IMR-90 (cell line): ENCODE measurements around the gene NMNAT3. TPM values are rescaled to one million over a fixed set of nuclear protein-coding genes. Genes with fewer than 3 reads are reported as not detected.

ENCODE experiments used
- ATAC-seq: fragments of 200-7000 bp; cut with Tn5 transposase; 2 replicates; pipeline ENCODE4 v1.9.1; 2020; ENCODE audit warnings: low read depth, mild to moderate bottlenecking, moderate library complexity
- BruUV-seq: library from RNA; stranded (reverse); fragments of 400-500 nt; replicated peaks from 2 replicates; lab custom pipeline; 2021; lab: Mats Ljungman, UMichigan
- CTCF ChIA-PET: fragments of 300-600 bp; formaldehyde crosslinking; extraction: SDS; loops from one replicate; lab custom pipeline; 2021; ENCODE audit warnings: antibody characterized with exemption; lab: Yijun Ruan, JAX
- POLR2A ChIA-PET: fragments of 300-600 bp; sonication (Branson Sonifier 250); formaldehyde crosslinking; loops from one replicate; lab custom pipeline; 2022; ENCODE audit warnings: antibody characterized with exemption; ENCODE audit not compliant: unreplicated experiment; lab: Charles Lee
- DNase-seq: peaks from one replicate; pipeline ENCODE4 v3.0.0; 2013
- H2AFZ ChIP-seq: replicated peaks from 2 replicates; pipeline ENCODE3; 2013; ENCODE audit warnings: low read length, mild to moderate bottlenecking; ENCODE audit not compliant: poor library complexity
- H2AK5ac ChIP-seq: 2 replicates; pipeline ENCODE4 v1.6.1; 2013; ENCODE audit warnings: low read depth, low read length, inconsistent platforms
- H2AK9ac ChIP-seq: replicated peaks from 2 replicates; pipeline ENCODE3; 2013; ENCODE audit warnings: mild to moderate bottlenecking, low read depth, low read length, moderate library complexity; ENCODE audit not compliant: poor library complexity
- H2BK120ac ChIP-seq: 2 replicates; pipeline ENCODE4 v1.6.1; 2013; ENCODE audit warnings: low read depth, low read length, inconsistent platforms
- H2BK15ac ChIP-seq: 3 replicates; pipeline ENCODE4 v1.6.1; 2013; ENCODE audit warnings: low read depth, low read length, inconsistent platforms
- H2BK20ac ChIP-seq: 2 replicates; pipeline ENCODE4 v1.6.1; 2013; ENCODE audit warnings: low read depth, mild to moderate bottlenecking, inconsistent platforms, low read length, moderate library complexity
- H2BK5ac ChIP-seq: 2 replicates; pipeline ENCODE4 v1.6.1; 2013; ENCODE audit warnings: mild to moderate bottlenecking, low read depth, low read length, inconsistent platforms; ENCODE audit not compliant: poor library complexity, severe bottlenecking
- H3K14ac ChIP-seq: replicated peaks from 2 replicates; pipeline ENCODE4 v1.6.1; 2013; ENCODE audit warnings: low read depth, low read length, inconsistent platforms
- H3K18ac ChIP-seq: 2 replicates; pipeline ENCODE4 v1.6.1; 2013; ENCODE audit warnings: low read depth, low read length, control low read depth
- H3K23ac ChIP-seq: 2 replicates; pipeline ENCODE4 v1.6.1; 2013; ENCODE audit warnings: low read depth, low read length, inconsistent platforms
- H3K27ac ChIP-seq: 2 replicates; pipeline ENCODE4 v1.5.1; 2013; ENCODE audit warnings: mild to moderate bottlenecking, control low read depth, low read length; ENCODE audit not compliant: insufficient read depth
- H3K27me3 ChIP-seq: 2 replicates; pipeline ENCODE4 v1.6.1; 2013; ENCODE audit warnings: low read length; ENCODE audit not compliant: control insufficient read depth, insufficient read depth
- H3K36me3 ChIP-seq: 2 replicates; pipeline ENCODE4 v1.6.1; 2013; ENCODE audit warnings: low read length, mixed read lengths; ENCODE audit not compliant: control insufficient read depth, insufficient read depth
- H3K4ac ChIP-seq: 2 replicates; pipeline ENCODE4 v1.6.1; 2013; ENCODE audit warnings: low read depth, low read length, inconsistent platforms
- H3K4me1 ChIP-seq: 2 replicates; pipeline ENCODE4 v1.6.1; 2013; ENCODE audit warnings: low read length, mixed read lengths; ENCODE audit not compliant: control insufficient read depth, insufficient read depth
- H3K4me2 ChIP-seq: 2 replicates; pipeline ENCODE4 v1.6.1; 2013; ENCODE audit warnings: low read depth, mild to moderate bottlenecking, control low read depth, low read length, moderate library complexity
- H3K4me3 ChIP-seq: 2 replicates; pipeline ENCODE4 v1.5.1; 2013; ENCODE audit warnings: low read depth, mild to moderate bottlenecking, control low read depth, low read length, moderate library complexity; ENCODE audit not compliant: insufficient read depth
- H3K56ac ChIP-seq: 2 replicates; pipeline ENCODE4 v1.6.1; 2013; ENCODE audit warnings: low read length, inconsistent platforms; ENCODE audit not compliant: insufficient read depth; ENCODE audit errors: extremely low read depth
- H3K79me1 ChIP-seq, 2 experiments: 2 replicates each; pipeline ENCODE4 v1.6.1; 2013; ENCODE audit warnings: low read length in 2 of 2, inconsistent platforms in 1 of 2, low read depth in 1 of 2
- H3K9ac ChIP-seq: 2 replicates; pipeline ENCODE4 v1.6.1; 2013; ENCODE audit warnings: low read depth, low read length, control low read depth
- H3K9me1 ChIP-seq: 2 replicates; pipeline ENCODE4 v1.6.1; 2013; ENCODE audit warnings: low read length, inconsistent platforms; ENCODE audit not compliant: insufficient read depth
- H3K9me3 ChIP-seq: 2 replicates; pipeline ENCODE4 v1.6.1; 2013; ENCODE audit warnings: low read length; ENCODE audit not compliant: control insufficient read depth, insufficient read depth
- H4K20me1 ChIP-seq: 2 replicates; pipeline ENCODE4 v1.6.1; 2013; ENCODE audit warnings: low read length, inconsistent platforms; ENCODE audit not compliant: insufficient read depth
- H4K5ac ChIP-seq: 2 replicates; pipeline ENCODE4 v1.6.1; 2013; ENCODE audit warnings: mild to moderate bottlenecking, low read depth, low read length, control low read depth
- H4K8ac ChIP-seq, 2 experiments: 2 replicates each; pipeline ENCODE4 v1.6.1; 2013; ENCODE audit warnings: low read depth in 2 of 2, low read length in 2 of 2, control low read depth in 1 of 2, inconsistent platforms in 1 of 2
- H4K91ac ChIP-seq: 2 replicates; pipeline ENCODE4 v1.6.1; 2013; ENCODE audit warnings: low read depth, low read length, inconsistent platforms; ENCODE audit not compliant: insufficient read depth
- BHLHE40 ChIP-seq: fragments of 150-350 bp; IDR thresholded peaks from 2 replicates; pipeline ENCODE4 v1.6.1; 2016; ENCODE audit warnings: mild to moderate bottlenecking, low read depth, low read length
- CEBPB ChIP-seq: IDR thresholded peaks from 2 replicates; pipeline ENCODE4 v1.6.1; 2012; ENCODE audit warnings: low read depth, low read length, improper control_type of control experiment
- CHD1 ChIP-seq: IDR thresholded peaks from 2 replicates; pipeline ENCODE4 v1.6.1; 2012; ENCODE audit warnings: low read depth, low read length, improper control_type of control experiment
- CTCF ChIP-seq: conservative IDR thresholded peaks from 2 replicates; pipeline ENCODE4 v1.5.1; 2012; ENCODE audit warnings: mild to moderate bottlenecking, low read depth, low read length, improper control_type of control experiment
- ELK1 ChIP-seq: fragments of 150-350 bp; IDR thresholded peaks from 2 replicates; pipeline ENCODE4 v1.6.1; 2016; ENCODE audit warnings: low read depth, mild to moderate bottlenecking, low read length, moderate library complexity, borderline replicate concordance
- FOS ChIP-seq: fragments of 150-350 bp; IDR thresholded peaks from 2 replicates; pipeline ENCODE4 v1.6.1; 2016; ENCODE audit warnings: low read depth, low read length
- MAZ ChIP-seq: IDR thresholded peaks from 2 replicates; pipeline ENCODE4 v1.6.1; 2012; ENCODE audit warnings: low read depth, mild to moderate bottlenecking, low read length, improper control_type of control experiment, moderate library complexity, borderline replicate concordance
- MXI1 ChIP-seq: IDR thresholded peaks from 2 replicates; pipeline ENCODE4 v1.6.1; 2012; ENCODE audit warnings: low read depth, mild to moderate bottlenecking, low read length, moderate library complexity, borderline replicate concordance
- POLR2A ChIP-seq: IDR thresholded peaks from 2 replicates; pipeline ENCODE4 v1.6.1; 2012; ENCODE audit warnings: mild to moderate bottlenecking, low read depth, low read length
- RAD21 ChIP-seq: IDR thresholded peaks from 2 replicates; pipeline ENCODE4 v1.6.1; 2012; ENCODE audit warnings: low read length, improper control_type of control experiment
- RCOR1 ChIP-seq: IDR thresholded peaks from 2 replicates; pipeline ENCODE4 v1.6.1; 2012; ENCODE audit warnings: mild to moderate bottlenecking, low read length, improper control_type of control experiment; ENCODE audit not compliant: insufficient replicate concordance
- RFX5 ChIP-seq: IDR thresholded peaks from 2 replicates; pipeline ENCODE4 v1.8.0; 2012; ENCODE audit warnings: low read depth, mild to moderate bottlenecking, low read length, moderate library complexity
- SMC3 ChIP-seq: fragments of 150-350 bp; IDR thresholded peaks from 2 replicates; pipeline ENCODE4 v1.6.1; 2016; ENCODE audit warnings: low read depth, mild to moderate bottlenecking, antibody characterized with exemption, low read length, moderate library complexity
- USF2 ChIP-seq: fragments of 150-350 bp; IDR thresholded peaks from 2 replicates; pipeline ENCODE4 v1.6.1; 2017; ENCODE audit warnings: mild to moderate bottlenecking, antibody characterized with exemption, low read length, low read depth
- WGBS, 2 experiments: methylation state at CpG; one replicate each; pipeline versions ENCODE4 v1.1.5 to v1.1.7; 2013; ENCODE audit warnings: missing lambda C conversion rate in 2 of 2; ENCODE audit not compliant: insufficient read length in 1 of 2; ENCODE audit errors: extremely low coverage in 2 of 2; 5-methylcytosine and 5-hydroxymethylcytosine counted together
- dilution Hi-C: fragments of 300-500 bp; cut with HindIII; formaldehyde crosslinking; loops from one replicate; pipeline ENCODE4 v1.14.3; 2018; ENCODE audit warnings: low sequenced_read_pairs; ENCODE audit not compliant: unreplicated experiment
- in situ Hi-C: fragments of 300-500 bp; cut with MboI; formaldehyde crosslinking; loops from 3 replicates; pipeline ENCODE4 v1.14.3; 2019; ENCODE audit warnings: low sequenced_read_pairs, inconsistent platforms, mixed read lengths
- intact Hi-C: fragments of 100-400 bp; cut with micrococcal nuclease; formaldehyde crosslinking; loops from 2 replicates; pipeline ENCODE4 v1.10.0; 2022
- polyA plus RNA-seq, 3 experiments: library from polyadenylated mRNA; depleted of rRNA; stranded (reverse); fragments of >200 nt; gene quantifications; 2 replicates each; pipeline ENCODE4 v1.2.3, GENCODE V29; 2012; ENCODE audit warnings: low replicate concordance in 1 of 3
- total RNA-seq: library from RNA; depleted of rRNA; stranded (reverse); fragments of >200 nt; gene quantifications from 2 replicates; pipeline ENCODE4 v1.2.3, GENCODE V29; 2012

Gene NMNAT3
- total and polyA plus RNA-seq, 2 of the 4 experiments (the other 2 are of a cell fraction), result 0.12 to 0.36 TPM

GRCh38 chr3:139518926-139519842, 158.6 kb downstream of the NMNAT3 start:
- no peak for ATAC-seq
- Histone ChIP-seq H3K79me1 (no peaks in the 10 kb centered on the region), H4K91ac (no peak overlapping the region), H4K8ac (no peak overlapping the region), H4K20me1 (no peaks in the 10 kb centered on the region), H3K4me1 (no peaks in the 10 kb centered on the region), H2AK9ac (no peak overlapping the region), H3K18ac (no peak overlapping the region), H3K9me1 (no peaks in the 10 kb centered on the region), H3K27ac (no peak overlapping the region), H3K36me3 (no peaks in the 10 kb centered on the region), H4K5ac (no peak overlapping the region), H2AK5ac (no peak overlapping the region), H3K4ac (no peak overlapping the region), H3K27me3 (no peaks in the 10 kb centered on the region), H3K14ac (no peak overlapping the region), H2AFZ (no peak overlapping the region), H3K23ac (no peak overlapping the region), H2BK15ac (no peak overlapping the region), H3K4me2 (no peak overlapping the region), H2BK5ac (no peak overlapping the region), H2BK120ac (no peak overlapping the region), H3K56ac (no peak overlapping the region), H2BK20ac (no peak overlapping the region), H3K9me3 (no peaks in the 10 kb centered on the region), H3K9ac (no peak overlapping the region), H3K4me3 (no peak overlapping the region)
- DNase-seq, result no peak
- BruUV-seq, result no TSS peak
- ChIA-PET CTCF (no interaction called here), POLR2A (no interaction called here)
- in situ Hi-C loops (no loop called here), dilution Hi-C loops (no loop called here), intact Hi-C loops (no loop called here)
- 100% methylated on average over 4 of the region's 9 CpGs; no CpG with 5 or more reads in 1 of the 2 experiments for WGBS, 2 experiments
- no peak for TF ChIP-seq CHD1
- no peak for TF ChIP-seq RCOR1
- TF ChIP-seq RAD21, result no peak
- no peak for TF ChIP-seq MXI1
- TF ChIP-seq RFX5, result no peak
- TF ChIP-seq FOS, result no peak
- TF ChIP-seq ELK1, result no peak
- TF ChIP-seq CTCF, result no peak
- no peak for TF ChIP-seq BHLHE40
- TF ChIP-seq MAZ, result no peak
- no peak for TF ChIP-seq CEBPB
- TF ChIP-seq POLR2A, result no peak
- TF ChIP-seq SMC3, result no peak
- TF ChIP-seq USF2, result no peak
